Skin of body (tissue), 3 donors: ENCODE data around the gene DUX4. TPM values are rescaled to one million over a fixed set of nuclear protein-coding genes. Genes with fewer than 3 reads are reported as not detected.
"Not testable (repeated sequence)": the region's sequence is repeated elsewhere in the genome, so short reads cannot be mapped to it uniquely, and the experiment has no call there.

Source experiments
- DNase-seq: peaks from one replicate; lab custom pipeline; 2025; lab: John Stamatoyannopoulos, UW
- small RNA-seq: library from RNA; depleted of rRNA; stranded (forward); fragments of <200 nt; gene quantifications from one replicate; pipeline ENCODE3, GENCODE V24; 2014; ENCODE audit warnings: low replicate concordance
- total RNA-seq: library from RNA; depleted of rRNA; stranded (reverse); fragments of >200 nt; gene quantifications from one replicate; pipeline ENCODE4 v1.2.3, GENCODE V29; 2014

The DUX4 gene
- not detected for total RNA-seq

DNA sequence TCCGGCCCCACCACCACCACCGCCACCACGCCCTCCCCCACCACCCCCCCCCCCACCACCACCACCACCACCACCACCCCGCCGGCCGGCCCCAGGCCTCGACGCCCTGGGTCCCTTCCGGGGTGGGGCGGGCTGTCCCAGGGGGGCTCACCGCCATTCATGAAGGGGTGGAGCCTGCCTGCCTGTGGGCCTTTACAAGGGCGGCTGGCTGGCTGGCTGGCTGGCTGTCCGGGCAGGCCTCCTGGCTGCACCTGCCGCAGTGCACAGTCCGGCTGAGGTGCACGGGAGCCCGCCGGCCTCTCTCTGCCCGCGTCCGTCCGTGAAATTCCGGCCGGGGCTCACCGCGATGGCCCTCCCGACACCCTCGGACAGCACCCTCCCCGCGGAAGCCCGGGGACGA, at the start of gene DUX4:
Gene DUX4, plus strand, starts transcription at position 347 of the 400 bp plus-strand sequence. Its CDS starts 0 bp downstream, at position 347.
- not testable (repeated sequence) for DNase-seq

DNA sequence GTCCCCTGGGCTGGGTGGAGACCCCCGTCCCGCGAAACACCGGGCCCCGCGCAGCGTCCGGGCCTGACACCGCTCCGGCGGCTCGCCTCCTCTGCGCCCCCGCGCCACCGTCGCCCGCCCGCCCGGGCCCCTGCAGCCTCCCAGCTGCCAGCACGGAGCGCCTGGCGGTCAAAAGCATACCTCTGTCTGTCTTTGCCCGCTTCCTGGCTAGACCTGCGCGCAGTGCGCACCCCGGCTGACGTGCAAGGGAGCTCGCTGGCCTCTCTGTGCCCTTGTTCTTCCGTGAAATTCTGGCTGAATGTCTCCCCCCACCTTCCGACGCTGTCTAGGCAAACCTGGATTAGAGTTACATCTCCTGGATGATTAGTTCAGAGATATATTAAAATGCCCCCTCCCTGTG, 1.9 kb downstream of the DUX4 start:
- not testable (repeated sequence) for DNase-seq

DNA sequence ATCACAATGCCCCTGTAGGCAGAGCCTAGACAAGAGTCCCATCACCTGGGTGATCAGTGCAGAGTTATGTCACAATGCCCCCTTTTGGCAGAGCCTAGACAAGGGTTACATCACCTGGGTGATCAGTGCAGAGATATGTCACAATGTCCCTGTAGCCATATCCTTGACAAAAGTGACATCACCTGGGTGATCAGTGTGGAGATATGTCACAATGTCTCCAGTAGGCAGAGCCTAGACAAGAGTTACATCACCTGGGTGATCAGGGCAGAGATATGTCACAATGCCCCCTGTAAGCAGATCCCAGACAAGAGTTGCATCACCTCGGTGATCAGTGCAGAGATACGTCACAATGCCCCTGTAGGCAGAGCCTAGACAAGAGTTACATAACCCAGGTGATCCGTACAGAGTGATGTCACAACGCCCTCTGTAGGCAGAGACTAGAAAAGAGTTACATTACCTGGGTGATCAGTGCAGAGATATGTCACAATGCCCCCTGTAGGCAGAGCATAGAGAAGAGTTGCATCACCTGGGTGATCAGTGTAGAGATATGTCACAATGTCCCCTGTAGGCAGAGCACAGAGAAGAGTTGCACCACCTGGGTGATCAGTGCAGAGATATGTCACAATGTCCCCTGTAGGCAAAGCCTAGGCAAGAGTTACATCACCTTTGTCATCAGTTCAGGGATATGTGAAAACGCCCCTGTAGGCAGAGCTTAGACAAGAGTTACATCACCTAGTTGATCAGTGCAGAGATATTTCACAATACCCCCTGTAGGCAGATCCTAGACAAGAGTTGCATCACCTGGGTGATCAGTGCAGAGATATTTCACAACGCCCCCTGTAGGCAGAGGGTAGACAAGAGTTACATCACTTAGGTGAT, 4.4 kb downstream of the DUX4 start:
- DNase-seq = not testable (repeated sequence)

DNA sequence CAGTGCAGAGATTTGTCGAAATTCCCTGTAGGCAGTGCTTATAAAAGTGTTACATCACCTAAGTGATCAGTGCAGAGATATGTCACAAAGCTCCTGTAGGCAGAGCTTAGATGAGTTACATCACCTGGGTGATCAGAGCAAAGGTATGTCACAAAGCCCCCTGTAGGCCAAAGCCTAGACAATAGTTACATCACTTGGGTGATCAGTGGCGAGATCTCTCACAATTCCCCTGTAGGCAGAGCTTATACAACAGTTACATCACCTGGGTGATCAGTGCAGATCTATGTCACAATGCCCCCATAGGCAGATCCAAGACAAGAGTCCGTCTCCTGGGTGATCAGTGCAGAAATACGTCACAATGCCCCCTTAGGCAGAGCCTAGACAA, 5.0 kb downstream of the DUX4 start:
- DNase-seq = not testable (repeated sequence)

DNA sequence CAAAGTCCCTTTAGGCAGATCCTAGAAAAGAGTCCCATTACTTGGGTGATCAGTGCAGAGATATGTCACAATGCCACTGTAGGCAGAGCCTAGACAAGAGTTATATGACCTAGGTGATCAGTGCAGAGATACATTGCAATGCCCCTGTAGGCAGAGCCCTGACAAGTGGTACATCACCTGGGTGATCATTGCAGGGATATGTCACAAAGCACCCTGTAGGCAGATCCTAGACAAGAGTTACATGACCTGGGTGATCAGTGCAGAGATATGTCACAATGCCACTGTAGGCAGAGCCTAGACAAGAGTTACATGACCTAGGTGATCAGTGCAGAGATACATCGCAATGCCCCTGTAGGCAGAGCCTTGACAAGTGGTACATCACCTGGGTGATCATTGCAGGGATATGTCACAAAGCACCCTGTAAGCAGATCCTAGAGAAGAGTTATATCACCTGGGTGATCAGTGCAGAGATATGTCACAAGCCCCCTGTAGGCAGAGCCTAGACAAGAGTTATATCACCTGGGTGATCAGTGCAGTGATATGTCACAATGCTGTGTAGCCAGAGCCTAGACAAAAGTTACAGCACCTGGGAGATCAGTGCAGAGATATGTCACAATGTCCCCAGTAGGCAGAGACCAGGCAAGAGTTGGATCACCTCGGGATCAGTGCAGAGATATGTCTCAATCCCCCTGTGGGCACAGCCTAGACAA, 5.6 kb downstream of the DUX4 start:
- DNase-seq = not testable (repeated sequence)

DNA sequence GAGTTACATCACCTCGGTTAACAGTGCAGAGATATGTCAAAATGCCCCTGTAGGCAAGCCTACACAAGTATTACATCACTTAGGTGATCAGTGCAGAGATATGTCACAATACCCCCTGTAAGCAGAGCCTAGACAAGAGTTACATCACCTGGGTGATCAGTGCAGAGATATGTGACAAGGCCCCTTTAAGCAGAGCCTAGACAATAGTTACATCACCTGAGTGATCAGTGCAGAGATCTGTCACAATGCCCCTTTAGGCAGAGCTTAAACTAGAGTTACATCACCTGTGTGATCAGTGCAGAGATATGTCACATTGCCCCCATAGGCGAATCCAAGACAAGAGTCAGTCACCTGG, 6.1 kb downstream of the DUX4 start:
- not testable (repeated sequence) for DNase-seq

DNA sequence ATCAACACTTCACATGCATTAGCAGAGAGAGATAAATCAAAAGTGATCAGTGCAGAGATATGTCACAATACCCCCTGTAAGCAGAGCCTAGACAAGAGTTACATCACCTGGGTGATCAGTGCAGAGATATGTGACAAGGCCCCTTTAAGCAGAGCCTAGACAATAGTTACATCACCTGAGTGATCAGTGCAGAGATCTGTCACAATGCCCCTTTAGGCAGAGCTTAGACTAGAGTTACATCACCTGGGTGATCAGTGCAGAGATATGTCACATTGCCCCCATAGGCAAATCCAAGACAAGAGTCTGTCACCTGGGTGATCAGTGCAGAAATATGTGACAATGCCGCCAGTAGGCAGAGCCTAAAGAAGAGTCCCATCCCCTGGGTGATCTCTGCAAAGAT, 7.4 kb downstream of the DUX4 start:
- DNase-seq = not testable (repeated sequence)

DNA sequence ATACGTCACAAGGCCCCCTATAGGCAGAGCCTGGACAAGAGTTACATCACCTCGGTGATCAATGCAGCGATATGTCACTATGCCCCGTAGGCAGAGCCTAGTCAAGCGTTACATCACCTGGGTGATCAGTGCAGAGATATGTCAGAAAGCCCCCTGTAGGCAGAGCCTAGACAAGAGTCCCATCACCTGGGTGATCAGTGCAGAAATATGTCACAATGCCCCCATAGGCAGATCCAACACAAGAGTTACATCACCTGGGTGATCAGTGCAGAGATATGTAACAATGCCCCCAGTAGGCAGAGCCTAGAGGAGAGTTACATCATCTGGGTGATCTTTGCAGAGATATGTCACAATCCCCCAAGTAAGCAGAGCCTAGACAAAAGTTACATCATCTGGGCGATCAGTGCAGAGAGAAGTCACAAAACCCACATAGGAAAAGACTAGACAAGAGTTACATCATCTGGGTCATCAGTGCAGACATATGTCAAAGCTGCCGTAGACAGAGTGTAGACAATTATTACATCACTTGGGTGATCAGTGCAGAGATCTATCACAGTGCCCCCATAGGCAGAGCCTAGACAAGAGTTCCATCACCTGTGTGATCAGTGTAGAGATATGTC, 8.0 kb downstream of the DUX4 start:
- not testable (repeated sequence) for DNase-seq

DNA sequence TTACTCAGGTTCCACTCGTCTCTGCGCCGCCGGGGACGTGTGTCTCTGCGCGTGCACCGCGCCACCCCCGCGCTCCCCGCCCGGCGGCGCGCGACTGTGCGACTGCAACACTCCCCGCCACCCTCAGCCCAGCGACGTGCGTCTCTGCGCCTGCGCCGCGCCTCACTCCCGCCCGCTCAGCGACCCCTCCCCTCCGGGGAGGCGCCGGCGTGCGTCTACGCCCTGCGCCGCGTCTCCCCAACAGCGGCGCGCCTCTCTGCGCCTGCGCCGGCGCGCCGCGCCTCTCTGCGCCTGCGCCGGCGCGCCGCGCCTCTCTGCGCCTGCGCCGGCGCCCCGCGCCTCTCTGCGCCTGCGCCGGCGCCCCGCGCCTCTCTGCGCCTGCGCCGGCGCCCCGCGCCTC, 29.9 kb downstream of the DUX4 start:
- not testable (repeated sequence) for DNase-seq

Small RNA genes within 50 kb of the gene (small RNA-seq; reads per million reads assigned to genes)
- not detected for gene AC215524.1

Other genes starting within 250 kb of the DUX4 start
- 25.6 TPM for gene FRG1, start 232.9 kb upstream of the DUX4 start, total RNA-seq
- not detected for gene FRG2, start 146.5 kb upstream of the DUX4 start, total RNA-seq
- not detected for gene DBET, start 109.3 kb upstream of the DUX4 start, total RNA-seq